Endothelial cell of umbilical vein (primary cell): ENCODE results near the gene ST8SIA6.

Experiments used
- CTCF ChIP-seq, 2 donors: IDR thresholded peaks; 1 replicate in 1 of 2; 2 replicates in 1 of 2; pipeline ENCODE4 v1.5.1; 2011; ENCODE audit warnings: low read length in 2 of 2, mild to moderate bottlenecking in 2 of 2, moderate library complexity in 2 of 2, control low read depth in 1 of 2, inconsistent platforms in 1 of 2, low read depth in 1 of 2; ENCODE audit not compliant: insufficient read depth in 1 of 2; ENCODE audit errors: extremely low read depth in 1 of 2
- EZH2 ChIP-seq: IDR thresholded peaks from 2 replicates; pipeline ENCODE4 v1.6.1; 2012; ENCODE audit warnings: borderline replicate concordance, low read depth, mild to moderate bottlenecking, moderate library complexity, low read length, inconsistent platforms; ENCODE audit not compliant: severe bottlenecking
- MAX ChIP-seq: IDR thresholded peaks from 2 replicates; pipeline ENCODE4 v1.6.1; 2011; ENCODE audit not compliant: insufficient read depth, insufficient read length
- POLR2A ChIP-seq: IDR thresholded peaks from 2 replicates; pipeline ENCODE4 v1.6.1; 2012; ENCODE audit warnings: low read depth, mild to moderate bottlenecking, control low read depth, low read length
- POLR2AphosphoS5 ChIP-seq: IDR thresholded peaks from 2 replicates; pipeline ENCODE4 v1.6.1; 2012; ENCODE audit warnings: low read depth, mild to moderate bottlenecking, control low read depth, low read length, moderate library complexity; ENCODE audit not compliant: insufficient read depth

- TF ChIP-seq CTCF (IDR thresholded peaks at IDR 0.05; ENCODE audit: extremely low read depth in 1 of 2, insufficient read depth in 1 of 2, low read depth in 1 of 2, low read length in 2 of 2) (no peak), POLR2A (no peak), POLR2AphosphoS5 (no peak), EZH2 (no peak), MAX (no peak)
Observed at GRCh38 chr10:17435187-17435586, 19.2 kb downstream of the ST8SIA6 start.
